Nephron (organoid): ENCODE measurements around the gene CDR2.

ENCODE experiments used
- H3K27ac Mint-ChIP-seq, 3 experiments: 2 replicates each; pipeline ENCODE4 v1.8.0; 2020; ENCODE audit warnings: mixed read lengths in 3 of 3, mild to moderate bottlenecking in 2 of 3, moderate library complexity in 1 of 3
- H3K27me3 Mint-ChIP-seq: 2 replicates; pipeline ENCODE4 v1.8.0; 2021; ENCODE audit warnings: low read depth, mild to moderate bottlenecking, moderate library complexity, mixed read lengths
- H3K36me3 Mint-ChIP-seq: 2 replicates; pipeline ENCODE4 v1.8.0; 2020; ENCODE audit warnings: low read depth, mixed read lengths
- H3K4me1 Mint-ChIP-seq: 2 replicates; pipeline ENCODE4 v1.8.0; 2020; ENCODE audit warnings: mixed read lengths
- H3K4me3 Mint-ChIP-seq, 3 experiments: 2 replicates each; pipeline ENCODE4 v1.8.0; 2020; ENCODE audit warnings: mild to moderate bottlenecking in 3 of 3, mixed read lengths in 3 of 3, moderate library complexity in 2 of 3
- H3K9me3 Mint-ChIP-seq: 2 replicates; pipeline ENCODE4 v1.8.0; 2020; ENCODE audit warnings: mixed read lengths
- TF ChIP-seq, protein P1 (sequence below), 3 experiments: fragments of 200-600 bp; sonication (generic); IDR thresholded peaks; one replicate each; pipeline ENCODE4 v1.5.0; 2021; ENCODE audit warnings: antibody characterized with exemption in 3 of 3; ENCODE audit not compliant: unreplicated experiment in 3 of 3

Gene CDR2

DNA sequence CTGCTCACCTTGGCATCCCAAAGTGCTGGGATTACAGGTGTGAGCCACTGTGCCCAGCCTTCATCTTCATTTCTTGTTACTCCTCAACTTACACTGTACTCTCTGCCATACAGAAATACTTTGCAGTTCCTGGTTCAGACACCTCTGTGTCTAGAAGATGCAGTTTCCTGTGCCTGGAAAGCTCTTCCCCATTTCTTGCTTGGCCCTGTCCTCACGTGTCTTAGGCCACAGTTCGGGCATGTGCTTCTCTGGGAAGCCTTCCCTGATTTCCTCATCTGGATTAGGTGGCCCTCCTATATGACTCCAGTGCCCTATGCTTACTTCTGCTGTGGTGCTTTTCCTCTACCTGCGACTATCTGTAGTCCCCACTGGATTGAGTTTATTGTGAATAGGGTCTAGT lies 26.5 kb upstream of the CDR2 start:
- peaks cover 5% of the 10 kb centered on the region for H3K4me1 Mint-ChIP-seq

DNA sequence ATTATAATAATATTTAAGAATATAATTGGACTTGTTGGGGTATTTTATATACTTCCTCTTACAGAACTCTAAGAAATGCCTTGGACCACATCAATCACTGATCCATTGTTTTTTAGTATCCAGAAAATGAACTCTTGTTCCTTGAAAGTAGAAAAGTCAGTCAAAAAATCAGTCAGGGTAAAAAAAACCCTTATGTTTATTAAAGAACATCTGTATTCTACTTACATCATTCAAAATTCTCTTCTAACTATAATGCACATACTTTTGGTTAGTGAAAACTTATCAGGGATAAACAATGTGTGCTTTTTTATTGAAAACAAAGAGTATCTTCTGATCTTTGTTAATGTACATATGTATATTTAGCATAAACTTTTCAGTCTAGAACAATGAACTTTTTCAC lies 23.5 kb upstream of the CDR2 start:
- Mint-ChIP-seq H3K4me3 (no peak overlapping the region), H3K27ac (no peak overlapping the region), H3K4me1 (peaks cover 5% of the 10 kb centered on the region), H3K9me3 (no peaks in the 10 kb centered on the region), H3K36me3 (no peaks in the 10 kb centered on the region), H3K27me3 (no peaks in the 10 kb centered on the region)
- TF ChIP-seq, protein P1, sequence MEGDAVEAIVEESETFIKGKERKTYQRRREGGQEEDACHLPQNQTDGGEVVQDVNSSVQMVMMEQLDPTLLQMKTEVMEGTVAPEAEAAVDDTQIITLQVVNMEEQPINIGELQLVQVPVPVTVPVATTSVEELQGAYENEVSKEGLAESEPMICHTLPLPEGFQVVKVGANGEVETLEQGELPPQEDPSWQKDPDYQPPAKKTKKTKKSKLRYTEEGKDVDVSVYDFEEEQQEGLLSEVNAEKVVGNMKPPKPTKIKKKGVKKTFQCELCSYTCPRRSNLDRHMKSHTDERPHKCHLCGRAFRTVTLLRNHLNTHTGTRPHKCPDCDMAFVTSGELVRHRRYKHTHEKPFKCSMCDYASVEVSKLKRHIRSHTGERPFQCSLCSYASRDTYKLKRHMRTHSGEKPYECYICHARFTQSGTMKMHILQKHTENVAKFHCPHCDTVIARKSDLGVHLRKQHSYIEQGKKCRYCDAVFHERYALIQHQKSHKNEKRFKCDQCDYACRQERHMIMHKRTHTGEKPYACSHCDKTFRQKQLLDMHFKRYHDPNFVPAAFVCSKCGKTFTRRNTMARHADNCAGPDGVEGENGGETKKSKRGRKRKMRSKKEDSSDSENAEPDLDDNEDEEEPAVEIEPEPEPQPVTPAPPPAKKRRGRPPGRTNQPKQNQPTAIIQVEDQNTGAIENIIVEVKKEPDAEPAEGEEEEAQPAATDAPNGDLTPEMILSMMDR (IDR thresholded peaks at IDR 0.05; ENCODE audit: unreplicated experiment in 3 of 3), result no peak

More for the DNA sequence above, 26.5 kb upstream of the CDR2 start:
- TF ChIP-seq, protein P1 (IDR thresholded peaks at IDR 0.05; ENCODE audit: unreplicated experiment in 3 of 3), result no peak
- Mint-ChIP-seq H3K27ac (no peak overlapping the region), H3K27me3 (no peaks in the 10 kb centered on the region), H3K36me3 (no peaks in the 10 kb centered on the region), H3K9me3 (no peaks in the 10 kb centered on the region), H3K4me3 (no peak overlapping the region)

DNA sequence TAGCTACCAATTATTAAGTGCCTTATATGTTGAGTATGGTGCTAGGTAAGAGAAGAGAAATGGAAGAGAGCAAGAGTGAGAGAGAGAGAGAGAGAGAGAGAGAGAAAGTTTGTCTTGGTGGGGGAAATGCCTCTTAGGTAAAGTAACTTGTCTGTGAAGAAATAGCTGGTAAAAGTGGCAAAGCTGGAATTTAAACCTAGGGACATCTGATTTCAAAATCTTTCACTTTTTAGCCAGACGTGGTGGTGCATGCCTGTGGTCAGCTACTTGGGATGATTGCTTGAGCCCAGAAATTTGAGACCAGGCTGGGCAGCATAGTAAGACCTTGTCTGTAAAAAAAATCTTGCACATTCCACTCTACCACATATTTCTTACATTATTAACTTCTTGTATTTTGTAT lies 23.0 kb upstream of the CDR2 start:
- H3K4me1 Mint-ChIP-seq, result peaks cover under 1% of the 10 kb centered on the region
- H3K36me3 Mint-ChIP-seq, result no peaks in the 10 kb centered on the region

DNA sequence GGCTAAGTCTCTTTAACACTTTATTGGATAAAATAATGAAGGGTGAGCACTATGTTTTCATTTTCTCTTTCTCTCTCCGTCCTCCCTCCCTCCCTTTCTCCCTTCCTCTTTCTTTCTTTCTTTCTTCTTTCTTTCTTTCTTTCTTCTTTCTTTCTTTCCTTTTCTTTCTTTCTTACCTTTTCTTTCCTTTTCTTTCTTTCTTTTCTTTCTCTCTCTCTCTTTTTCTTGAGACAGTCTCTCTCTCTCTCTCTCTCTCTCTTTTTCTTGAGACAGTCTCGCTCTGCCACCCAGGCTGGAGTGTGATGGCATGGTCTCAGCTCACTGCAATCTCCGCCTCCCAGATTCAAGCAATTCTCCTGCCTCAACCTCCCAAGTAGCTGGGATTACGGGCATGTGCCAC lies 21.5 kb upstream of the CDR2 start:
- Mint-ChIP-seq H3K4me3 (no peak overlapping the region), H3K4me1 (no peaks in the 10 kb centered on the region), H3K9me3 (no peaks in the 10 kb centered on the region), H3K36me3 (no peaks in the 10 kb centered on the region), H3K27me3 (no peaks in the 10 kb centered on the region), H3K27ac (no peak overlapping the region)
- TF ChIP-seq, protein P1 (IDR thresholded peaks at IDR 0.05; ENCODE audit: unreplicated experiment in 3 of 3), result no peak

More for the DNA sequence above, 23.0 kb upstream of the CDR2 start:
- H3K27me3 Mint-ChIP-seq, result no peaks in the 10 kb centered on the region
- no peaks in the 10 kb centered on the region for H3K9me3 Mint-ChIP-seq
- no peak overlapping the region for H3K4me3 Mint-ChIP-seq
- TF ChIP-seq, protein P1 (IDR thresholded peaks at IDR 0.05; ENCODE audit: unreplicated experiment in 3 of 3), result no peak
- peak overlapping the region in 1 of 3 experiments; percentile 27 for H3K27ac Mint-ChIP-seq

DNA sequence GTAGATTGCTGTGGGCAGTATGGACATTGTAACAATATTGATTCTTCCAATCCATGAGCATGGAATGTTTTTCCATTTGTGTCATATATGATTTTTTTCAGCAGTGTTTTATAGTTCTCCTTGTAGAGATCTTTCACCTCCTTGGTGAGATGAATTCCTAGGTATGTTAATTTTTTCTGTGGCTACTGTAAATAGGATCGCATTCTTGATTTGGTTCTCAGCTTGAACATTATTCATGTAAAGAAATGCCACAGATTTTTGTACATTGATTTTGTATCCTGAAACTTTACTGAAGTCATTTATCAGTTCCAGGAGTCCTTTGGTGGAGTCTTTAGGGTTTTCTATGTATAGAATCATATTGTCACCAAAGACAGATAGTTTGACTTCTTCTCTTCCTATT lies 19.7 kb upstream of the CDR2 start:
- Mint-ChIP-seq H3K4me1 (no peaks in the 10 kb centered on the region), H3K9me3 (no peaks in the 10 kb centered on the region), H3K27ac (no peak overlapping the region), H3K36me3 (no peaks in the 10 kb centered on the region), H3K27me3 (no peaks in the 10 kb centered on the region), H3K4me3 (no peak overlapping the region)
- TF ChIP-seq, protein P1 (IDR thresholded peaks at IDR 0.05; ENCODE audit: unreplicated experiment in 3 of 3), result no peak

DNA sequence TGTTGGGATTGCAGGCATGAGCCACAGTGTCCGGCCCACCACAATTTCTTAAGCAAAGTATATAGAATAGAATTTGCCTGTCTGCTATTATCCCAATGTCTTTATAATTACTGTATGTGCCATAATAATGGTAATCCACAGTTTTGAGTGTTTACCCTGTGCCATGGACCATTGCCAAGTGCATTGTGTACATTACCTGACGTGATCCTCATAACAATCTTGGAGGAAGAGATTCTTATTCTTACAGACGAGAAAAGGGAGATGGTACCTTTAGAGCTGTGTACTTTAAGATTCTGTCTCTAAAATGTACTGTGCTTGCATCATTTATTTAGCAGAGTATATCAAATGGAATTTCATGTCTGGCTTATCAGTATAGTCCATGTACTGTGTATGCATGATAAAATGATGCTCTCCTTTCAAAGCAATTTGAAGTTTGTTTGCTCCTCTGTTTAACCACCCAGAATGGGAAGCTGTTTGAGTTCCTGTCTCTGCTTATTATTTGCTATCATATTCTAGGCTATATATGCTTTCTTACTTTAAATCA lies 13.8 kb upstream of the CDR2 start:
- Mint-ChIP-seq H3K27ac (peak overlapping the region in 2 of 3 experiments; percentile 51 to 64), H3K4me3 (no peak overlapping the region), H3K9me3 (no peaks in the 10 kb centered on the region), H3K36me3 (no peaks in the 10 kb centered on the region), H3K27me3 (no peaks in the 10 kb centered on the region), H3K4me1 (peaks cover 22% of the 10 kb centered on the region)
- TF ChIP-seq, protein P1 (IDR thresholded peaks at IDR 0.05; ENCODE audit: unreplicated experiment in 3 of 3), result no peak
